K562 (cell line): ENCODE results near the gene PHF1. TPM values are rescaled to one million over a fixed set of nuclear protein-coding genes. Genes with fewer than 3 reads are reported as not detected.
A peak's percentile ranks its signal among the peaks of the same experiment; 100 is the strongest.
"Not testable (repeated sequence)": the region's sequence is repeated elsewhere in the genome, so short reads cannot be mapped to it uniquely, and the experiment has no call there.

Experiments used
- ATAC-seq: fragments of 200-7000 bp; cut with Tn5 transposase; 3 replicates; pipeline ENCODE4 v1.9.1; 2020; ENCODE audit warnings: moderate library complexity
- BruUV-seq: library from RNA; stranded (reverse); fragments of 400-500 nt; replicated peaks from 2 replicates; lab custom pipeline; 2021; lab: Mats Ljungman, UMichigan
- CTCF ChIA-PET: fragments of 300-600 bp; formaldehyde crosslinking; extraction: SDS; loops from one replicate; lab custom pipeline; 2021; ENCODE audit warnings: low intra/inter-chr PET ratio; lab: Yijun Ruan, JAX
- POLR2A ChIA-PET: fragments of 300-600, 350-650 bp; sonication (Branson Sonifier 250); formaldehyde crosslinking; extraction: SDS; loops from one replicate; lab custom pipeline; 2021; ENCODE audit warnings: antibody characterized with exemption, inconsistent platforms; lab: Yijun Ruan, JAX
- DNase-seq, 4 experiments: peaks; one replicate each; pipeline versions ENCODE4 v3.0.0 to v3.0.0-alpha.2; 2011 to 2018; ENCODE audit warnings: low spot score in 3 of 4, mixed read lengths in 3 of 4; ENCODE audit errors: extremely low read depth in 1 of 4
- FAIRE-seq: peaks from 2 replicates; lab custom pipeline; 2011; peaks lifted over from hg19 to GRCh38; lab: Jason Lieb, UNC
- H2AFZ ChIP-seq: 2 replicates; pipeline ENCODE4 v1.6.0; 2011; ENCODE audit warnings: low read depth, low read length, control low read depth, inconsistent platforms
- H3K27ac ChIP-seq: fragments of 200-600 bp; 3 replicates; pipeline ENCODE4 v1.8.0; 2011; ENCODE audit warnings: low read depth, mild to moderate bottlenecking, control low read depth, inconsistent platforms, low read length, moderate library complexity, mixed read lengths; ENCODE audit errors: extremely low read depth
- H3K27me3 ChIP-seq, 2 experiments: fragments of 300-600 bp in 1 of 2; 2 replicates in 1 of 2; 3 replicates in 1 of 2; pipeline versions ENCODE4 v1.6.0 to v1.8.0; 2011; ENCODE audit warnings: inconsistent platforms in 2 of 2, low read length in 2 of 2, mild to moderate bottlenecking in 1 of 2, mixed read lengths in 1 of 2, moderate library complexity in 1 of 2; ENCODE audit not compliant: control insufficient read depth in 2 of 2, insufficient read depth in 2 of 2
- H3K36me3 ChIP-seq: fragments of 300-600 bp; 3 replicates; pipeline ENCODE4 v1.8.0; 2011; ENCODE audit warnings: mild to moderate bottlenecking, low read length, inconsistent platforms; ENCODE audit not compliant: control insufficient read depth, insufficient read depth
- H3K4me1 ChIP-seq, 2 experiments: fragments of 200-600 bp in 1 of 2; replicated peaks in 1 of 2; 2 replicates in 1 of 2; 3 replicates in 1 of 2; pipeline versions ENCODE4 v1.5.1 to v1.8.0; 2011; ENCODE audit warnings: inconsistent platforms in 2 of 2, low read length in 2 of 2, mild to moderate bottlenecking in 1 of 2, mixed read lengths in 1 of 2, moderate library complexity in 1 of 2; ENCODE audit not compliant: control insufficient read depth in 2 of 2, insufficient read depth in 2 of 2
- H3K4me2 ChIP-seq: 2 replicates; pipeline ENCODE4 v1.6.1; 2011; ENCODE audit warnings: low read length, control low read depth, inconsistent platforms, mixed read lengths; ENCODE audit not compliant: insufficient read depth
- H3K4me3 ChIP-seq: fragments of 200-600 bp; sonication (generic), shearing (Covaris generic); 2 replicates; pipeline ENCODE4 v1.5.1; 2016; ENCODE audit warnings: control low read depth, inconsistent platforms
- H3K79me2 ChIP-seq: fragments of 200-600 bp; 3 replicates; pipeline ENCODE4 v1.8.0; 2011; ENCODE audit warnings: low read length, inconsistent platforms; ENCODE audit not compliant: control insufficient read depth, insufficient read depth
- H3K9ac ChIP-seq, 2 experiments: 2 replicates each; pipeline versions ENCODE4 v1.6.0 to v1.6.1; 2011; ENCODE audit warnings: low read depth in 2 of 2, low read length in 2 of 2, control low read depth in 1 of 2, inconsistent platforms in 1 of 2, mild to moderate bottlenecking in 1 of 2, mixed read lengths in 1 of 2; ENCODE audit not compliant: insufficient read depth in 1 of 2
- H3K9me1 ChIP-seq: one replicate; pipeline ENCODE4 v1.6.0; 2011; ENCODE audit warnings: inconsistent platforms, mild to moderate bottlenecking, low read length, moderate library complexity; ENCODE audit not compliant: control insufficient read depth, insufficient read depth
- H3K9me3 ChIP-seq: replicated peaks from 2 replicates; pipeline ENCODE4 v1.5.1; 2011; ENCODE audit warnings: low read depth, low read length, inconsistent platforms; ENCODE audit not compliant: control insufficient read depth, insufficient read depth
- H4K20me1 ChIP-seq: replicated peaks from 2 replicates; pipeline ENCODE4 v1.6.1; 2011; ENCODE audit warnings: low read length, inconsistent platforms, mixed read lengths; ENCODE audit not compliant: control insufficient read depth, insufficient read depth
- CREB1 ChIP-seq, 2 experiments: sonication (generic) in 1 of 2; formaldehyde crosslinking in 1 of 2; IDR thresholded peaks; 2 replicates each; pipeline versions ENCODE4 v1.6.1 to v1.8.0; 2012 to 2022; ENCODE audit warnings: inconsistent platforms in 1 of 2, mild to moderate bottlenecking in 1 of 2, missing genetic modification reagents in 1 of 2, moderate library complexity in 1 of 2
- DMBX1 ChIP-seq: fragments of 250-450 bp; sonication (Bioruptor Pico); IDR thresholded peaks from 2 replicates; pipeline ENCODE4 v1.8.0; 2022; ENCODE audit warnings: inconsistent platforms, mild to moderate bottlenecking, moderate library complexity, borderline replicate concordance
- GABPB1 ChIP-seq: sonication (generic); formaldehyde crosslinking; IDR thresholded peaks from 2 replicates; pipeline ENCODE4 v1.8.0; 2022; ENCODE audit warnings: mild to moderate bottlenecking, missing genetic modification reagents
- LCOR ChIP-seq: sonication (generic); formaldehyde crosslinking; IDR thresholded peaks from 2 replicates; pipeline ENCODE4 v1.8.0; 2022; ENCODE audit warnings: mild to moderate bottlenecking, missing genetic modification reagents
- MAZ ChIP-seq, 2 experiments: fragments of 450-650 bp in 1 of 2; sonication (generic) in 1 of 2; formaldehyde crosslinking; IDR thresholded peaks in 1 of 2; conservative IDR thresholded peaks in 1 of 2; 2 replicates each; pipeline versions ENCODE4 v1.4.0 to v1.5.0; 2020; ENCODE audit warnings: mild to moderate bottlenecking in 1 of 2, missing genetic modification reagents in 1 of 2
- NR2C2 ChIP-seq, 2 experiments: fragments of 200-800 bp in 1 of 2; sonication (Bioruptor generic) in 1 of 2; sonication (generic) in 1 of 2; formaldehyde crosslinking in 1 of 2; IDR thresholded peaks; 2 replicates each; pipeline versions ENCODE4 v1.6.1 to v1.8.0; 2016 to 2022; ENCODE audit warnings: mild to moderate bottlenecking in 1 of 2, missing compliant biosample characterization in 1 of 2, missing genetic modification characterization in 1 of 2, missing genetic modification reagents in 1 of 2
- RBFOX2 ChIP-seq: fragments of 200-400 bp; formaldehyde crosslinking; IDR thresholded peaks from 2 replicates; pipeline ENCODE4 v1.6.1; 2017; ENCODE audit warnings: low read depth, mild to moderate bottlenecking, low read length, moderate library complexity
- TFAP4 ChIP-seq: sonication (generic); formaldehyde crosslinking; IDR thresholded peaks from 2 replicates; pipeline ENCODE4 v1.8.0; 2022; ENCODE audit warnings: missing genetic modification reagents, mild to moderate bottlenecking, moderate library complexity, borderline replicate concordance
- VEZF1 ChIP-seq: fragments of 200-800 bp; sonication (Bioruptor generic); IDR thresholded peaks from 2 replicates; pipeline ENCODE4 v1.6.1; 2017; ENCODE audit warnings: missing genetic modification characterization, missing compliant biosample characterization
- ZBTB2 ChIP-seq: fragments of 450-650 bp; IDR thresholded peaks from 2 replicates; pipeline ENCODE4 v1.6.1; 2016; ENCODE audit warnings: antibody characterized with exemption
- ZBTB9 ChIP-seq: fragments of 450-650 bp; formaldehyde crosslinking; IDR thresholded peaks from 2 replicates; pipeline ENCODE4 v1.4.0; 2020; ENCODE audit warnings: mild to moderate bottlenecking, moderate library complexity
- ZFX ChIP-seq: sonication (generic); formaldehyde crosslinking; IDR thresholded peaks from 2 replicates; pipeline ENCODE4 v1.8.0; 2022; ENCODE audit warnings: mild to moderate bottlenecking, missing genetic modification reagents, moderate library complexity
- WGBS: fragments of 100-300 bp; shearing (Covaris generic); methylation state at CpG from one replicate; pipeline ENCODE4 v1.1.6; 2016; ENCODE audit warnings: low coverage, mixed read lengths; ENCODE audit not compliant: insufficient coverage; ENCODE audit errors: missing lambda C conversion rate; 5-methylcytosine and 5-hydroxymethylcytosine counted together
- in situ Hi-C: fragments of 300-500 bp; cut with MboI; formaldehyde crosslinking; loops from 4 replicates; pipeline ENCODE4 v1.15.0; 2018; ENCODE audit warnings: inconsistent platforms, mixed read lengths
- intact Hi-C: fragments of 100-400 bp; cut with micrococcal nuclease; formaldehyde crosslinking; loops from 2 replicates; pipeline ENCODE4 v1.14.2; 2022
- polyA plus RNA-seq, 8 experiments: library from polyadenylated mRNA; depleted of rRNA in 4 of 8; stranded (reverse) in 5 of 8; unstranded in 3 of 8; fragments of >200 nt; fragmentation: Nextera tagmentation in 2 of 8; fragmentation: Illumina TruSeq in 1 of 8; extraction: Ambion mirVana in 2 of 8; extraction: Trizol in 1 of 8; gene quantifications; 2 replicates each; pipeline versions ENCODE4 v1.2.1 to v1.2.3, GENCODE V29; 2011 to 2014; ENCODE audit warnings: inconsistent platforms in 1 of 8, missing spikeins in 1 of 8
- total RNA-seq, 7 experiments: library from RNA; depleted of rRNA in 6 of 7; stranded (reverse); fragments of >200 nt in 6 of 7; fragmentation: Illumina TruSeq in 2 of 7; extraction: Trizol in 2 of 7; gene quantifications; 2 replicates each; pipeline versions ENCODE4 v1.2.1 to v1.2.3, GENCODE V29; 2011 to 2021; ENCODE audit warnings: low replicate concordance in 1 of 7

Gene PHF1
- total and polyA plus RNA-seq, 9 of the 15 experiments (the other 6 are each of a cell fraction or from before 2014, with no cell fraction given), result 3.7 to 64.2 (median 33.7) TPM

GRCh38 chr6:33365206-33365971, 45.4 kb upstream of the PHF1 start:
- peaks cover 22 to 26% of the 10 kb centered on the region in 2 experiments for H3K4me1 ChIP-seq
- H4K20me1 ChIP-seq; H3K9me3 ChIP-seq; intact Hi-C loops; FAIRE-seq; H3K27me3 ChIP-seq; BruUV-seq; H3K79me2 ChIP-seq; H3K4me2 ChIP-seq; in situ Hi-C loops; H3K36me3 ChIP-seq; H3K9me1 ChIP-seq; H3K4me3 ChIP-seq; TF ChIP-seq CREB1 (IDR thresholded peaks at IDR 0.05); NR2C2 (CRISPR knock-in tag; IDR thresholded peaks at IDR 0.05): not testable (repeated sequence)
- POLR2A ChIA-PET, result interaction anchor here (0.6 to 1.7 kb wide), 6 partner anchors 9 to 395 kb away, joined by 3 to 9 read pairs (median 4); no protein-coding TSS in a partner anchor
- 76% methylated on average over 10 of the region's 10 CpGs for WGBS
- peak overlapping the region; percentile 65; the same call in 2 of the 3 replicates for H3K27ac ChIP-seq
- DNase-seq (peak in 2 of 4 experiments; percentile 32 to 51), ATAC-seq (peak; percentile 86)
- H2AFZ ChIP-seq, result peak overlapping the region; percentile 21; the same call in 1 of the 2 replicates
- H3K9ac ChIP-seq, result peak overlapping the region; percentile 38 to 72; a peak in 3 of 4 replicates
- CTCF ChIA-PET, result interaction anchor here (0.7 kb wide), 1 partner anchor 9 kb away, joined by 5 read pairs; no protein-coding TSS in a partner anchor
- peak; percentile 23; the same call in 1 of the 2 replicates for TF ChIP-seq DMBX1
- TF ChIP-seq TFAP4 (CRISPR knock-in tag), result 0 out of 2 replicates have a peak, but pooled peaks have one; percentile 8
- TF ChIP-seq CREB1 (CRISPR knock-in tag; IDR thresholded peaks at IDR 0.05), result 0 out of 2 replicates have a peak, but pooled peaks have one; percentile 36
- TF ChIP-seq LCOR, result 0 out of 2 replicates have a peak, but pooled peaks have one; percentile 17
- 0 out of 2 replicates have a peak, but pooled peaks have one; percentile 10 for TF ChIP-seq VEZF1 (CRISPR knock-in tag)
- peak; percentile 45; the same call in 1 of the 2 replicates for TF ChIP-seq RBFOX2
- TF ChIP-seq ZFX (CRISPR knock-in tag), result peak; percentile 68
- TF ChIP-seq MAZ (CRISPR knock-in tag; conservative IDR thresholded peaks at IDR 0.05 in 1 of 2, IDR thresholded peaks at IDR 0.05 in 1 of 2), result 0 out of 4 replicates have a peak, but pooled peaks of 1 of the 2 experiments have one; percentile 24
- peak; percentile 18; the same call in 1 of the 2 replicates for TF ChIP-seq NR2C2 (tag; IDR thresholded peaks at IDR 0.05)
- peak; percentile 54; the same call in 1 of the 2 replicates for TF ChIP-seq ZBTB9 (CRISPR knock-in tag)
- 0 out of 2 replicates have a peak, but pooled peaks have one; percentile 4 for TF ChIP-seq ZBTB2
- 0 out of 2 replicates have a peak, but pooled peaks have one; percentile 4 for TF ChIP-seq GABPB1 (CRISPR knock-in tag)
